ENCODE results near the gene RHOG. TPM values are rescaled to one million over a fixed set of nuclear protein-coding genes. Genes with fewer than 3 reads are reported as not detected.

RHOG gene
- total RNA-seq, 6 experiments from 2014 or later, result 57.8 to 72.3 (median 66.4) TPM

DNA sequence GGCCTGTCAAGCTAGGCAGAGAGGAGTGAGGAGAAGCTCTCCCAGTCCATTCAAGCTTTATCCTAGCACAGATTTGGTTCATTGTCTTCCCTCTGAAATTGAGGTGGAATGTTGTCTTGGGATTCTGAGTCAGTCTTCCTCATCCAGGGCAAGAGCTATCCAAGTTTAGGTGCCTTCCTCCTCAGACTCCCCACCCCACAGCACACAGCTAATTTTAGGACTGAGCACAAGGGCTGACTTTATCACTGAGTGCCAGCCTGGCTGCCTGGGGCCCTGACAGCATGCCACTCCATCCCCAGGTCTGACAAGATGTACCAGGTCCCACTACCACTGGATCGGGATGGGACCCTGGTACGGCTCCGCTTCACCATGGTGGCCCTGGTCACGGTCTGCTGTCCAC is 29.8 kb downstream of the RHOG start:
- no peaks in the 10 kb centered on the region for H3K9me3 Mint-ChIP-seq
- peak overlapping the region; percentile 54; the same call in 1 of the 2 replicates for H3K27ac Mint-ChIP-seq
- no peaks in the 10 kb centered on the region for H3K36me3 Mint-ChIP-seq (ENCODE audit: low read depth)
- peak; percentile 22 for DNase-seq
- H3K4me1 Mint-ChIP-seq (ENCODE audit: low read depth), result peaks cover 42% of the 10 kb centered on the region
- no peak overlapping the region for H3K4me3 Mint-ChIP-seq
- no peak for TF ChIP-seq CTCF (IDR thresholded peaks at IDR 0.05)
- no peaks in the 10 kb centered on the region; the same call in 1 of the 2 replicates for H3K27me3 Mint-ChIP-seq (ENCODE audit: insufficient read depth)

DNA sequence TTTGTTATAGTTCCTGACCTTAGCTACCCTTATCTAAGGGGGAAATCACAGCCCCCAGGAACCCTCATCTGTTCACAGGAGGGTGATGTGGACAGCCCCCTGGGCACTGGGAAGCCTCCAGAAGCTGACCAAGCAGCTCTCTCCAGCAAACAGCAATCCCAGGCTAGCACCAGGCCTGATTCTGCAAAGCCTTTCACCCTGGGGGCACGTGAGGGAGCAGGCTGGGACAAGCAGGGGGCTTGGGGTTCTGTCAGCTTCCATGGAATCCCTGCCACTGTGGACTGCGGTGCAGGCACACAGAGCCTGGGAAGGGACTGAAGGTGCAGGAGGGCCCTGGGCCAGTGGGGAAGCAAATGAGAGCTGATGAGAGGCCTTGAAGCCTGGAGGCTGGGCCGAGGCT is 30.3 kb downstream of the RHOG start:
- Mint-ChIP-seq H3K27ac (peak overlapping the region; percentile 54; the same call in 1 of the 2 replicates), H3K4me1 (ENCODE audit: low read depth) (peaks cover 37% of the 10 kb centered on the region), H3K36me3 (ENCODE audit: low read depth) (no peaks in the 10 kb centered on the region), H3K9me3 (no peaks in the 10 kb centered on the region), H3K27me3 (ENCODE audit: insufficient read depth) (no peaks in the 10 kb centered on the region; the same call in 1 of the 2 replicates), H3K4me3 (no peak overlapping the region)
- no peak for DNase-seq
- no peak for TF ChIP-seq CTCF (IDR thresholded peaks at IDR 0.05)

- H3K27me3 Mint-ChIP-seq (ENCODE audit: insufficient read depth), result no peaks in the 10 kb centered on the region; the same call in 1 of the 2 replicates
- no peak overlapping the region for H3K4me3 Mint-ChIP-seq
- no peak overlapping the region for H3K27ac Mint-ChIP-seq
- DNase-seq, result no peak
- H3K36me3 Mint-ChIP-seq (ENCODE audit: low read depth), result no peaks in the 10 kb centered on the region
- peaks cover 42% of the 10 kb centered on the region for H3K4me1 Mint-ChIP-seq (ENCODE audit: low read depth)
- H3K9me3 Mint-ChIP-seq, result no peaks in the 10 kb centered on the region
- TF ChIP-seq CTCF (IDR thresholded peaks at IDR 0.05), result no peak
Observed at GRCh38 chr11:3809624-3809928, 31.2 kb downstream of the RHOG start.

- H3K27ac Mint-ChIP-seq, result peak overlapping the region; percentile 1; the same call in 1 of the 2 replicates
- no peaks in the 10 kb centered on the region for H3K9me3 Mint-ChIP-seq
- no peaks in the 10 kb centered on the region; the same call in 1 of the 2 replicates for H3K27me3 Mint-ChIP-seq (ENCODE audit: insufficient read depth)
- peak; percentile 47 for DNase-seq
- H3K4me1 Mint-ChIP-seq (ENCODE audit: low read depth), result peaks cover 47% of the 10 kb centered on the region
- TF ChIP-seq CTCF (IDR thresholded peaks at IDR 0.05), result peak; percentile 70
- no peaks in the 10 kb centered on the region for H3K36me3 Mint-ChIP-seq (ENCODE audit: low read depth)
- H3K4me3 Mint-ChIP-seq, result peak overlapping the region; percentile 81
Observed at GRCh38 chr11:3808861-3809623, 31.7 kb downstream of the RHOG start.

DNA sequence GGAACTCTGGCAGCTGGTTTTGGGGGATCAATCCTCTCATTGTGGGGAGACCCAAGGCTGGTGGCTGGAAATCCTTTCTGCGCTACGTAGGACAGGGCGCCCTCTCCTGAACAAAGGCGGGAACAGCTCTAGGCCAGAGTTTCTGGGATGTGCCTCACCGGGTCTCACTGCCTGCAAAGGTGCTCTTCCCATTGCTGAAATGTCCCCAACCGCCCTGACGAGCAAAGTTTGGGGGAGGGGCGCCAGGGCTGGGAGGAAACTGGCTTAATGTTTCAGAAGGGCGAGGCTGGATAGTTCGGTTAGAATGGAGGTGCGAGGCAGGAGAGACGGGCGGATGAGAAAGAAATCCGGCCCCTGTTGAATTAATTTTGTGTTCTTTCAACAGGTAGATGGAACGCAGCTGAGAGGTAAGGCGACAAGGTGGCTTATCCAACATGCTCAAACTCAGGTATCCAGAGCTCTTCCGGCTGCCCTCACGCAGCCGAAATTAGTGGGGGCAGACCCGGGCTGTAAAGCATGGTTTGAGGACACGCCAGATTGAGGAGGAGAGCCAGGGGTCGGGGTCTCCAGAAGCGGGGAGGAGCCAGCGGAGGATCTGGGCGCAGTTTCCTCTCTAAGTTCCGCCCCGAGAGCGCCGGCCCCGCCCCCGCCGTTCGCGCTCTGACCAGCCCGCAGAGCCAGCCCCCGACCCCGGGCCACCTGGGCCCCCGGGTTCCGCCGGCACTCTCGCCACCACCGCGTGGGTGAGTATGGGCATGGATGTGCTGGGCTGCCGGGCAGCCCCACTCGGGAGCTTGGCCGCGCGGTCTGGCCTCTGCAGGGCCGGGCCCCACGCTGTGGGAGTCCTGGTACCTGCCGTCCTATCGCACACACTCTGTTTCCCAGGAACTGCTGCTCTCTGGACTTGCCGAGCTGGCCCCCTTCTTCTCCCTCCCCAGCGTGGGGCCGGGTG is 32.6 kb downstream of the RHOG start, which contains the start of gene PGAP2:
Gene PGAP2, plus strand, starts transcription at position 652 of the 952 bp plus-strand sequence. CDS start 2,700 bp downstream, outside the sequence.
- peak; percentile 43 for DNase-seq
- peaks cover 52% of the 10 kb centered on the region for H3K4me1 Mint-ChIP-seq (ENCODE audit: low read depth)
- no peaks in the 10 kb centered on the region for H3K36me3 Mint-ChIP-seq (ENCODE audit: low read depth)
- H3K27me3 Mint-ChIP-seq (ENCODE audit: insufficient read depth), result no peaks in the 10 kb centered on the region; the same call in 1 of the 2 replicates
- peak within 1 kb of the TSS; percentile 81 for H3K27ac Mint-ChIP-seq
- H3K4me3 Mint-ChIP-seq, result peak within 1 kb of the TSS; percentile 97
- peak; percentile 80 for TF ChIP-seq CTCF (IDR thresholded peaks at IDR 0.05)
- no peaks in the 10 kb centered on the region for H3K9me3 Mint-ChIP-seq

All from HFFc6 (cell line).